ENCODE data around the gene GGT1.
"Not testable (repeated sequence)": the region's sequence is repeated elsewhere in the genome, so short reads cannot be mapped to it uniquely, and the experiment has no call there.

GGT1 gene

DNA sequence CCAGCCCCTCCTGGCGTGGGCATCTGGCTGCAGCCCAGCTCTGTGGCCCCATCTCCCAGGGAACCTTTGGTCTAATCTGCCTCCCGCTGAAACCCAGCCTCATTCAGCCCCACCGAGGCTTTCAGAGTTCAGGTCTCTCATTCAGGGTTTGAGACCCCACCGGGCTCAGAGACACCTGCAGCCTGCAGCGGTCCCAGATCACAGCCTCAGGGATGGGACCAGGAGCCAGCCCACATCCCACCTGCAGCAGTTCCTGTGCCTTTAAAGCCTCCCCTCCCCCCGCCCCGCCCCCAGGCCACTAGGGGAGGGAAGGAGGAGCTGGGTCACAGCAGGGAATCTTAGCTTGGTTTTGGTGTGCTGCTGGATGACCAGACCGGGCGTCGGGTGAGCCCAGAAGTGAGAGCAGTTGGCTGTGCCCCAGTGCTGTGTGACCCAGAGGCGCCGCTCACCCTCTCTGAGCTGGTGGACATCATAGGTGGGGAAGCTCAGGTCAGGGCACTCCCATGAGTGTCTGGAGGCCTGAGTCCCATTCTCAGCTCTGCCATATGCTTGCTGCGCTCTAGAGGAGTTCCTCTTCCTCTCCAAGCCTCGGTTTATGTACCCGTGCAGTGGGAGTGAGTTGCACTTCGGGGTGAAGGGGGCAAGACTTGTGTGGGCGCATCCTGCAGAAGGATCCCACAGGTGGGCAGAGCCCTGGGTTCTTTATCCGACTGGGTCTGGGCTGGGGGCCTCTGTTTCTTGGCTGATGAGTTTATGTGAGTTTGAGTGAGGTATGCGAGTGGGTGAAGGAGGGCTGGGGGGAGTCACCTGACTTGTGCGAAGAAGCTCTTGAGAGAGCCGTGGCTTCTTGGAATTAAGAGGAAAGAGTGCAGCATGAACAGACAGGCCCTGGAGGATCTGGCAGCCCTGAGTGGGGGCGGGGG lies at the start of gene GGT1:
Gene GGT1, plus strand, starts transcription at position 347 of the 923 bp plus-strand sequence. CDS start 7,889 bp downstream, outside the sequence.
- not testable (repeated sequence) for DNase-seq

DNA sequence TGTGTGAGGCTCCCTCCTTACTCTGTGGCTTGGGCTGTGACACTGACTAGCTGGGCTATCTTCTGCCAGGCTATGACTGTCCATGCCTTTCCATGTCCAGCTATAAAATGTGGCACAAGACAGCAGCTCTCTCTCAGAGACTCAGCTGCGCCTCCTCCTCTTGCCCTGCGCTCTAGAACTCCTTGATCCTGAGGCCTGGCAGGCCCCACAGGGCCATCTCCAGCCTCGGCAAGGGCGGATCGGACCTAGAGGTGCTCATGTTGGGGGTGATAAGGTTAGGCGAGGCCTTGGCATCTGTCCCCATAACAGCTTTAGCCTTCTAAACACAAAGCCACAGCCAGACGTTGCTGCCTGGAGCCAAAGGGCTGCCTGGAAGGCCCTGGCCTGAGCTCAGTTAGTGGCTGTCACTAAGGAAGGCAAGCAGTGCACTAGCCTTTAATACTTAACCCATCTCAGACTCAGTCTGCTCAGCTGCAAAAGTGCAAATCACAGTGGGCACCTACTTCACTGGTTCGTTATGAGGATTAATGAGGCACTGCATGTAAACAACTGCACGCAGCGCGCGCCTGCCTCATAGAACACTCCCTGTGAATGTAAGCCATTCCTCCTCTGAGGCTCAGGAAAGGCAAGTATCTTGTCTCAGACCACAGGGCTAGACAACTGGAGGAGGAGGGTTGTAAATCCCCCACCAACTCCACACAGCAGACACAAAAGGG lies 49.2 kb upstream of the GGT1 start:
- no peak for DNase-seq

DNA sequence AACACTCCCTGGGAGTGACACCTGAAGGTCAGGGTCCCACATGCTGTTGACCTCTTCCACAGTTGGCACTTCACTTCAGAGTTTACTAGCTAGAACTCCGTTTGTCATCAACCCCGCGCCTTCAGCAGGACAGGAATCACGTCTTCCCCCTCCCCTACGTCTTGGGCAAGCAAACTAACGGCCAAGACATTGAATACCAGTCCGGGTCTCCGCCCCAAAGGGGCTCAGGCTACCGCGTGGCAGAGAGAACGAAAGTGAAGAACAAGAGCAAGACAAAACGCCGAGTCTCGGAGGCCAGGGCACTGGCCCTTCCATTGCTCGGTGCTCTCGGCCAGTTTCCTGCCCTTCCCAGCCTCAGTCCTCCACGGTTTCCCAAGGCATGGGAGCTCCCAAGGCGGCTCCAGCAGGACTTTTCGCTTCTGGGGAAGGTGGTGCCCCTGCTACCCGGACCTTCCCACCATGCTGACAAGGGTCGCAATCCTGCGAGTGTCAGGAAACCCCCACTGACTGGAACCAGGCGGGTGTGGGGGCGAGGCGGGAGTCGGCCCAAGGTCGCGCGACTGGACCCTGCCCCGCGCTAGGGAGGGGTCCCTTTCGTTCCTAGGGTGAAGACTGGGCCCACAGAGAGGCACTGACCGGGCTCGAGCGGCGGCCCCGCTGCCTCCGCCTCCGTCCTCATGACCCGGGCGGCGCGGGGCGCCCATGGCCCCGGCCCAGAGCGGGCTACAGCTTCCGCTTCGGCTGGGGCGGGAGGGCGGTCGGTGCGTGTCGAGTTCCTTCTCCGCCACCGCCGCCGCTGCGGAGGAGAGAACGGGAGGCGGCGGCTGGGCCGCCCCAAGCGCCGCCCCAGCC lies 48.5 kb upstream of the GGT1 start, which contains the start of gene GUCD1:
Gene GUCD1, minus strand, starts transcription at position 826 of the 852 bp plus-strand sequence. Its CDS starts 147 bp downstream, at position 679.
- DNase-seq = no peak

DNA sequence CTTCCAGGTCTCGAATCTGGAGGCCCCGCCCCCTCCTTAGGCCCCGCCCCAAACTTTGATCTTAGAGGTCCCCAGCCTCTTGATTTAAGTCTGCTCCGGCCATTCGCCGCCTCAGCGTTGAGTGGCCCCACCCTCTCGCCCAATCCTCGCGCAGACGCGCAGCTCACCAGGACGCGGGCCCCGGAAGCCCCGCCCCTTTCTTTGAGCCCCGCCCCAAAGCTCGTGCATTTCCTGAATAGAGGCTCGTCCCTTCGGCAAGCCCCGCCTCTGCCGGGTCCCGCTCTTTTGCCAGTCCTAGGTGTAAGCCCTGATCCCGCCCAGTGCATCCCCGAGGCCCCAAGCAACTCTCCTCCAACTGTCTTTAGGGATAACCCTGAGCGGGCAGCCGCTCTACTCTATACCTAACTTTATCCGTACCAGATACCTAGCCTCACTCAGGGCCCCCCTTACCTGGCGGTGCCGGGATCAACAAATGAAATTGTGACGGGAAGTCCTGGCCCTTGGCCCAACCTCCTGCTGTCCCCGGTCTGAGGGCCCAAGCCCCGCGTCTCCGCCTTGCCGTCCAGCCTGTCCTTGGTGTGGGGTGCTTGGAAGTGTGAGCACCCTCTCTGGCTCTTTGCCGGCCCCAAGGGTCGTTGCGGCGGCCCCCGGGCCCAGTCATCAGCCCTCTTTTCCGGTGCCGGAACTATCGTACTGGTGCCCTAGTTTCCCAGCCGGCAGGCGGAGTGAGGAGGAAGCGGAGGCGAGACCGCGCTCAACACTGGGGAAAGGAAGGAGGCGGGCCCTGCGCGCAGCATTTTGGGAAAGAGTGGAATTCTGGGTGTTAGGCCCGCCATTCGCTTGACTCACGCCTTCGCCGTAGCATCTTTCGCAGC lies 47.6 kb upstream of the GGT1 start, which contains the start of gene SNRPD3:
Gene SNRPD3, plus strand, starts transcription at position 835 of the 875 bp plus-strand sequence. CDS start 1,676 bp downstream, outside the sequence.
- peak; percentile 97 for DNase-seq

DNA sequence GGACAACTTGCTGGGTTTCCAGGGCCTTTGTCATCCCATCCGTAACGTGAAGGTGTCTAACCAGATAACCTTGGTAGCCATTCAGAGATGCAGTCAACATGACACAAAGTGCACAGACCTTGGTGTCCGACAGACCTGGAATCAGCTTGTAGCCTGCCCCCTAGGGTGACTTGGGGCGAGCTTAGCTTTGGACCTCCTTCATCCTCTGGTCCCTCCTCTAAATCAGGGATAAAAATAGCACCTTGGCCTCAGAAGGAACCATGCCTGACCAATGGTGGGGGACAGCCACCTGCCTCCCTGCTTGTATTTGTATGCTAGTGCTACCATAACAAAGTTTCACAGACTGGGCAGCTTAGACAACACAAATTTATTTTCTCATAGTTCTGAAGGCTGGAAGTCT lies 43.5 kb upstream of the GGT1 start:
- DNase-seq = no peak

DNA sequence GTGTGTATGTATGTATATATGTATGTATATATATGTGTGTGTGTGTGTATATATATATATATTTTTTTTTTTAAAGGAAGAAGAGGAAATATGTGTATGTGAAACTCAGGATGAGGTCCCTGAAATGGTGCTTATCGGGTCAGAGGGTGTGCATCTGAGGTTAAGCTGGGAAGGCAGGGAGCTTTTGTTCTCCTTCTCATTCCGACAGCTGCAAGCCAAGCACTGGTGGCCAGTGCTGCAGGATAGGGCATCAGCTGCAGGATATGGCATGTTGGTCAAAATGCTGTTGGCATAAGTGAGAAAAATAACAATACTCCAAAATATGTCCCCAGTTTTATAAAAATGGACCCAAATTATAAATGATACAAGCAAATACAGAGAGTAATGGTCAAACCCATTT lies 39.7 kb upstream of the GGT1 start:
- DNase-seq = no peak

DNA sequence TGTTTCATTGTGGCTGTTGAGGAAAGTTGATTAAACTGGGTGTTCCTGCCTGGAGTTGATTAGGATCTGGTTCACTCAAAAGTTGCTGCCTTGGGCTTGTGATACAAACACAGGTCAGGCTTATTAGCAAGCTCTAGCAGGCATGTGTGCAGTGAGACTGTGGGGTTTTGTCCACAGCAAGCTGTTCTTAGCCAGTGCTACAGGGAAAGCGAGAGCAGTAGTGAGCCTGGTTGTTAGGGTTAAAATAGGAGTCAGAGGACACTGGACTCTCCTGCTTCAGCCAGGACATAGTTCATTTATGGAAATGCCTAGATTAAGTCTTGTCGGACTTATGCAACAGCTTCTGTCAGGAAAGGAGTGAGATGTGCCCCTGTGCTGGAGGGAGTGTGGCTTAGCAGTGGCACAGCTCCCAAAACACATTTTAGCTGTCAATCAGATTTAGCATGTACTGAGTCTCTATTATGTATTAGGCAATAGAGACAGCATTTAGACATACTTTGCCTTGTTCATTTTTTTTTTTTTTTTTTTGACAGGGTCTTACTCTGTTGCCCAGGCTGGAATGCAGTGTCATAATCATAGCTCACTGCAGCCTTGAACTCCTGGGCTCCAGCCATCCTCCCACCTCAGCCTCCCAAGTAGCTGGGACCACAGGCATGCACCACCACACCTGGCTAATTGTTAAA lies 38.5 kb upstream of the GGT1 start:
- no peak for DNase-seq

DNA sequence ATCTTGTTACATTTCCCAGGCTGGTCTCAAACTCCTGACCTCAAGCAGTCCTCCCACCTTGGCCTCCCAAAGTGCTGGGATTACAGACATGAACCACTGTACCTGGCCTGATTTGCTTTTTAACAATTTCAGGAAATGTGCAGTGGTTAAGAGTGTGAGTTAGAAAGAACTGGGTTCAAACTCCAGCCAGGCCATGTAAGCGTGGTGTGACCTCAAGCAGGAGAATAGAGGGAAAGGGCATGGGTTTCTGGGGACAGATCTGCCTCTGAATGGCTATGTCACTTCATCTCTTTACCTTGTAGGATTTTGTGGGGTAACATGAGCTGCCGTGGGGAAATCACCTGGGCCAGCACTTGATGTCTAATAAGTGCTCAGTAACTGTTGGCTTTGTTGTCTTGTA lies 37.9 kb upstream of the GGT1 start:
- DNase-seq = no peak

DNA sequence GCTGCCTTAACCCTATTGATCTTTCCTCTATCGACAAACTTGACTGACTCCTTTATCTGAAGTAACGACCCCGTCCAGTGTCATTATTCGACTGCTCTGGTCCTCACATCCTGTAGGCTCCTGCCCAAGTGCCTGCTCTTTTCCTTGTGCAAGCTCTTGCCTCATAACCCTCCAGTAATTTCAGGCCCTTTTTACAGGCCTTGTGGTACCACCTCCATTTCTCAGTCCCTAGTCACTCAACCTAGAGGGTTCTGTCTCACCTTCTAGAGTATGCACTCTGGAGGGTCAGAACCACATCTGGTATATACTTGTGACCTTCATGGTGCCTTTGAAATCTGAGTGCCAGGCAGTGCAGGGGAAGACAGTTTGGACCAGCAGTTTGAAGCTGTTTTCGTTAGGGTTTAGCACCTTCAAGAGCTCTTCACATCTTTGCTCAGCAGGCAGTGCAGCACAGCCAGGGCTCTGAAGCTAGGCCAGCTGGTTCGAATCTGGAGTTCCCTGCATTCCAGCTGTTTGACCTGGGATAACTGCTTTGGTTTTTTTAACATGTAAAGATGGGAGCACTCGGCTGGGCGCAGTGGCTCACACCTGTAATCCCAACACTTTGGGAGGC lies 36.0 kb upstream of the GGT1 start:
- no peak for DNase-seq

DNA sequence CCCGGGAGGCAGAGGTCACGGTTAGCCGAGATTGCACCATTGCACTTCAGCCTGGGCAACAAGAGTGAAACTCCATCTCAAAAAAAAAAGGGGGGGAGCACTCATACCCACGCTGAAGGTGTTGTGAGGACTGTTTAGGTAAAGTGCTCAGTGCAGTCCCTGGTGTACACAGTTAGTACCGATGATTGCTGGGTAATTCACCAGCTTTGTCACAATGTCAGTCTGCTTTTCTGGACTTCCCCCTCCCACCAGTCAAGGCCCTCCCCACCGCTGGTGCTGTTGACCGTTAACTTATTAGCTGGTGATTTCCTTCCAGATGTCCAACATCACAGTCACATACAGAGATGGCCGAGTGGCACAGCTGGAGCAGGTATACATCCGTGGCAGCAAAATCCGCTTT lies 35.3 kb upstream of the GGT1 start:
- DNase-seq = no peak

DNA sequence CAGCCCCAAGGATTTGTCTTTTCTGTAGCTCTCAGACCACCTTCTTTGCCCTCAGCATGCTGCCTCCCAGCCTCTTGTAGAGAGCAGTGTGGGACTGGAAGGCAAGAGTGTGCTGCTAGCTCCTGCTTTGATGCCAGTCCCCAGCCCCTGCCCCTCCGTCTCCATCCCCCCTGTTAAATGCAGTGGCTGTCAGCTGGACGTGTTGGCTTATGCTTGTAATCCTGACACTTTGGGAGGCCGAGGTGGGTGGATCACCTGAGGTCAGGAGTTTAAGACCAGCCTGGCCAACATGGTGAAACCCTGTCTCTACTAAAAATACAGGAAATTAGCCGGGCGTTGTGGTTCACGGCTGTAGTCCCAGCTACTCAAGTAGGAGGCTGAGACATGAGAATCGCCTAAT lies 31.7 kb upstream of the GGT1 start:
- DNase-seq = no peak

DNA sequence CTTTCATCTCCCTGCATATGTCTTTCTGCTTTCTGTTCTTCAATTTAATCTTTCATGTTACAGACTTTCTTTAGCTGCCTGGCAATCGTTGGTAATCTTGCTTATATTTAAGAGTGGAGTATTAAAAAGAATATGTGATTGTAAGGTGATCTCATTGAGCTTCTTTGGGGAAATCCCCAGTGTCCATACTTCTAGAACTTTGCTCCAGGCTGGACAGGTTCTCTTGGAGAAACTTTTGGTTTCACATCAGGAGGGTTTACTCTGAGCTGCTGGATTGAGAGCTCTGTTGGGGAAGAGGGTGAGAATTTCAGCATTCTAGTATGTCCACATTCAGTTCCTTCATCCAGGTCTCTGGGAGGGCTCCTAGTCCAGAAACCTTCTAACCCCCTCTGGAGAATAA lies 26.2 kb upstream of the GGT1 start:
- no peak for DNase-seq

DNA sequence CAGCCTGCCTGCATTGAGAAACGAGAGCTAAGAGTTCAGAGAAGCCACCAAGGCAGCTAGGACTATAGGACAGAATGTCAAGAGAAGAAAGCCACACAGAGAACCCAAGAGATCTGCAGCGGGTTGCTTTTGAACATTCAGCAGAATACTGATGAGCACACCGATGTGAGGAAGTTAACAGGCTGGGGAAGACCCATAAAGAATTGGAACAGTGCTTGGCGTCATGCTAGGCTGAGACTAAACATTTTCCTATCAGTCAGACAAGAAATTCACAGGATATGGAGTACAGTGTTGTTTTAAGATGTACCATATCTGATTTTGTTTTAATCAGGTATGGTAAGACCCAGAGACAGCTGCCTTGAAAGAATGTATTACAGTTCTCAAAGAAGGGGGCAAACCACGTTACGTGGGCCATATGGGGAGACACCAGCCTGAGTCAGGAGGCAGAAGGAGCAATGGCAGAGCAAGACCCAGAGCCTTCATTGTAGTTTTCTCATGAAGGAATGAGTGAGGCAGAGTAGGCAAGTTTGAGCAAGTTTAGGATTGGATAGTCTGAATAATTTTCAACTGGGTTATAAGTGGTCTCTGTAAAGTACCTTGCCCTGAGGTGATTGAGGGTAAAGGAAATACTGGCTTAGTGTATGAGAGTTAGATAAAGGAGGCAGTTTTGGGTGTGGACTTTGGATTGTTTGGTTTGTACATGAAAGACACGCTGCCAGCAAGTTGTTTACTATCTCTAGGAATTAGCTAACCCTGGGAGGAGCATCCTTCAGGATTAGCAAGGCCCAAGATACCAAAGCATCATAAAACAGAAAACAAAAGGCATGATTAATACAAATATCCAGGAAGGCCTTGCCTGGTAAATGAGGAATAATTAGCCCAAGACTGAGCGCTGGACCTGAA lies 24.4 kb upstream of the GGT1 start:
- DNase-seq = no peak

DNA sequence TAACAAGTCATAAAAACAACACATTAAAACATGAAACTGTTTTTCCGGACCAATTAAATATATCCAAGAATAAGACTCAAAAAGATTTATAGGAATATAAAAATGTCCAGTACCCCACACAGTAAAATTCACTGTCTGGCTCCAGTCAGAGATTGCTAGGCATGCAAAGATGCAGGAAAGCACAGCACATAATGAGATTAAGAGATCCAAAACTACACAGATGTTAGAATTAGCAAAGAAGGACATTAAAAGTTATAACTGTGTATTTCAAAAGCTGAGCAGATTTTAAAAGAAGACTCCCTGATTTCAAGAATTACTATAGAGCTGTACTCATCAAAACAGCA lies 23.8 kb upstream of the GGT1 start:
- no peak for DNase-seq

DNA sequence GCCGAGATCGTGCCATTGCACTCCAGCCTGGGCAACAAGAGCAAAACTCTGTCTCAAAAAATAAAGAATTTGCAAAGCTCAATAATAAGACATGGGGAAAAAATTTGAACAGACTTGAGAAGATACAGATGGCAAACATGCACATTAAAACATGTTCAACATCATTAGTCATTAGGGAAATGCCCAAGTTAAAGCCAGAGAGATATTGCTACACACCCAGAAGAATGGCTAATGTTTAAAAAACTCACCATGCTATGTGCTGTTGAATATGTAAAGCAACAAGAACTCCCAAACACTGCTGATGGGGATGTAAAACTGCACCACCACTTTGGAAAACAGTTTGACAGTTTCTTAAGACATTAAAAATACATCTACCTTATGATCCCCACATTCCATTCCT lies 22.7 kb upstream of the GGT1 start:
- DNase-seq = no peak

DNA sequence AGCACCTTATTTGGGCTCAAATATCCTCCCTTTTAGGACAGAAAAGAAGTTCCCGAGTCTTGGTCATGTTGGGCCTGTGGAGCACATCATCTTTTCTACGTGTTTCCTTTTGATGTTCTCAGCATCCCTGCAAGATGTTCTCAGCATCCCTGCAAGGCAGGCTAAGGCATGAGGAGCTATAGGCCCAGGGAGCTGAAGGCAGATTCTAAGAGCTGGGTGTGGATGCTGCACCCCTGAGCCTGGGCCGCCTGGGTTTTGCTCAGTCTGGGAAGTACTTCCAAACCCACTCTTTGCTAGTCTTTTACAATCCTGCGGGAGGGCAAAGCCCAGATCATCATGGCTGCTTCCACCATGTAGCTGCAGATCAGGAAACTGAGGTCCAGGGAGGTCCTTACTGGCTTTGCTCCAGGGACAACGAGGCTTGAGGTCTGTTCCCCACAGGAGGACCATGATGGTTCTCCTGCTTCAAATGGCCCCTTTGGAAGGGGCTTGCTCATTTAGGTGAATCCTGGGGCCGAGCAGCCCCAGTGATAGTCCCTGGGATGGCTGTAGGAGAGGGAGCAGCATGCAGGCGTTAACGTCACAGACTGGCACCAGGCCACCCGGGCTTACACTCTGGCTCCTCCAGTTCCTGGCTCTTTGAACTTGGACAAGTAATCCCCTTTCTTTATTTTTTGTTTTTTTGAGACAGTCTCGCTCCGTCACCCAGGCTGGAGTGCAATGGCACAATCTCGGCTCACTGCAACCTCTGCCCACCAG lies 20.8 kb upstream of the GGT1 start:
- no peak for DNase-seq

DNA sequence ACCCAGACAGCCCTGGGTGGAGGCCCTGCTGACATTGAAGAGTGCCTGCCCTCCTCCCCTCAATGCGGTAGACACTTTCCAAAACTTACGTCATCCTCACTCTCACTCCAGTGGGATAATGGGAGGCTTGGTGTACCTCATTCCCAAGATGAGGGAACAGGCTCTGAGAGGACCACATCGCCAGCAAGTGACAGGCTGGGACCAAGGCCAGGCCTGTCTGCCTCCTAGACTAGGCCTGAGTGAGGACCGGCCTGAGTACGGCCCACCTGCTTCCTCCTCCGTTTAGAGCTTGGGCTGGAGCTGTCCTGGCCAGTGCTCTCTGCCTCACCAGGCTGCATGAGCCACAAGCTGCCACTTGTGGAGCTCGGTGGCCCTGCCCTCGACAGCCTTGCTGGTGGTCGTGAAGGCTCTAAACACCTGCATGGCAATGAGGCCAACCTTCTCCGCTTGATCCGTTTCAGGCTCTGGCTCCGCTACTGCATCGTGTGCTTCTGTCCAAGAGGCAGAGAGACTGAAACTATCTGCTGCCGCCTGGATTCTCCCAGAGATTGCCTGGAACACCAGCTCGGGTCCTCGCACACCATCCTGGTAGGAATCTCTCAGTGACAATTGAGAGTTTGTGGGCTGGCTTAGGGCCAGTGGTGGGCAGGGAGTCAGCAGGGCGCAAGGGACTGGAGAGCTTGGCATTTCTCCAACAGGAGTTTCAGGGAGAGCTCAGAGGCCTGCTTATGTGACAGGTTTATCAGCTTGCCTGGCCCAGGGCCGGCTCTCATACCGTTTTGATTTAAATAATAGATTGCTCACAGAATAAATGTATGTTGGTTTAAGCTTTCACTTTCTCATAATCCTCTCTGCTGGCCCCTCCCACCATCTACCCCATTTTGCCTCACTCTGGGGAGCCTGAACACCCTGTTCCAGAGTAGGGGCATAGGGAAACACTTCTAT lies 19.5 kb upstream of the GGT1 start:
- DNase-seq = no peak
